ENCODE measurements around the gene DSCAM.

DSCAM gene

GRCh38 chr21:40871099-40871498 is 24.1 kb upstream of the DSCAM start:
- TF ChIP-seq, protein P1, sequence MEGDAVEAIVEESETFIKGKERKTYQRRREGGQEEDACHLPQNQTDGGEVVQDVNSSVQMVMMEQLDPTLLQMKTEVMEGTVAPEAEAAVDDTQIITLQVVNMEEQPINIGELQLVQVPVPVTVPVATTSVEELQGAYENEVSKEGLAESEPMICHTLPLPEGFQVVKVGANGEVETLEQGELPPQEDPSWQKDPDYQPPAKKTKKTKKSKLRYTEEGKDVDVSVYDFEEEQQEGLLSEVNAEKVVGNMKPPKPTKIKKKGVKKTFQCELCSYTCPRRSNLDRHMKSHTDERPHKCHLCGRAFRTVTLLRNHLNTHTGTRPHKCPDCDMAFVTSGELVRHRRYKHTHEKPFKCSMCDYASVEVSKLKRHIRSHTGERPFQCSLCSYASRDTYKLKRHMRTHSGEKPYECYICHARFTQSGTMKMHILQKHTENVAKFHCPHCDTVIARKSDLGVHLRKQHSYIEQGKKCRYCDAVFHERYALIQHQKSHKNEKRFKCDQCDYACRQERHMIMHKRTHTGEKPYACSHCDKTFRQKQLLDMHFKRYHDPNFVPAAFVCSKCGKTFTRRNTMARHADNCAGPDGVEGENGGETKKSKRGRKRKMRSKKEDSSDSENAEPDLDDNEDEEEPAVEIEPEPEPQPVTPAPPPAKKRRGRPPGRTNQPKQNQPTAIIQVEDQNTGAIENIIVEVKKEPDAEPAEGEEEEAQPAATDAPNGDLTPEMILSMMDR (IDR thresholded peaks at IDR 0.05; ENCODE audit: low read depth, low read length): no peak
- H3K4me3 ChIP-seq (replicated peaks in 1 of 2; ENCODE audit: low read depth in 2 of 2, low read length in 2 of 2): no peak overlapping the region
- DNase-seq (ENCODE audit: low read depth in 2 of 2): no peak

- no peak for DNase-seq (ENCODE audit: low read depth in 2 of 2)
Observed at GRCh38 chr21:40863839-40864238, 16.9 kb upstream of the DSCAM start.

DNA sequence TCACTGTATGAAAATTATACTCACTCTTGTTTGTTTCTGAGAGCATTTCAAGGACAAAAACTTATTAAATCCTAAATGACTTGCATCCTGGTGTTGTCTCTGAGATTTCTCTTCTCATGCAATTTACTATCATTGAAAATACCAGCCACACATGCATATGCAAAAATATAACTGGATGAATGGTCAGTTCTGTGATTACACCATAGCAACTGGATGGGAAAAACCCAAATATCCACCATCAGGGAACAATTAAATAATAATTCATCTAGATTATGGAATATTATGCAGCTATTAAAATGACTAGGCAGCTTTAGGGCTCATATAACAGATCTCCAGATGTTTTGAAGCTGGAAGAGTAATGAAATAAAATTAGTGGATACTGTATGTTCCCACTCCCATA is 11.6 kb upstream of the DSCAM start:
- TF ChIP-seq, protein P1 (IDR thresholded peaks at IDR 0.05; ENCODE audit: low read depth, low read length): no peak
- DNase-seq (ENCODE audit: low read depth in 2 of 2): no peak
- H3K4me3 ChIP-seq (replicated peaks in 1 of 2; ENCODE audit: low read depth in 2 of 2, low read length in 2 of 2): no peak overlapping the region

More at GRCh38 chr21:40863839-40864238, 16.9 kb upstream of the DSCAM start:
- TF ChIP-seq, protein P1 (IDR thresholded peaks at IDR 0.05; ENCODE audit: low read depth, low read length): no peak
- no peak overlapping the region for H3K4me3 ChIP-seq (replicated peaks in 1 of 2; ENCODE audit: low read depth in 2 of 2, low read length in 2 of 2)

GRCh38 chr21:40853956-40854688 is 7.2 kb upstream of the DSCAM start:
- TF ChIP-seq, protein P1 (IDR thresholded peaks at IDR 0.05; ENCODE audit: low read depth, low read length): no peak
- no peak overlapping the region for H3K4me3 ChIP-seq (replicated peaks in 1 of 2; ENCODE audit: low read depth in 2 of 2, low read length in 2 of 2)
- no peak for DNase-seq (ENCODE audit: low read depth in 2 of 2)

DNA sequence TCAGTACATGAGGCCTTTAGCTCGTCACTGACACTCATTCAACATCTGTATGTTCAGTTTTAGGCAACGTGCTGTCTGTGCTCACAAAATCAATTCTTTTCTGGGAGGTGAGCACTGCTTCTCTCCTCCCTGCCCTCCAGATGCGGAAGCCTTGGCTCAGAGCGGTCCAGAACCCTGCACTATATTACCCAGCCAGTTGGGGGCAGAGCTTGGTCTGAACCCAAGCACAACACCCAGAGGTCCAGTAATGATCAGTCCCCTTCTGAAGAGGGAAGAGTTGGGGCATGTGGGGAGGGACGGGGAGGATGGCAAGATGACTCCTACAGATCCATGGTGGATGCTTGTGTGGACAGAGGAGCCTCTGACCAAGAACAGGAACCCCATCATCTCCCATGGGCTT is 5.6 kb upstream of the DSCAM start:
- H3K4me3 ChIP-seq (replicated peaks in 1 of 2; ENCODE audit: low read depth in 2 of 2, low read length in 2 of 2): no peak overlapping the region
- TF ChIP-seq, protein P1 (IDR thresholded peaks at IDR 0.05; ENCODE audit: low read depth, low read length): no peak
- DNase-seq (ENCODE audit: low read depth in 2 of 2): no peak

- TF ChIP-seq, protein P1 (IDR thresholded peaks at IDR 0.05; ENCODE audit: low read depth, low read length): no peak
- no peak for DNase-seq (ENCODE audit: low read depth in 2 of 2)
- H3K4me3 ChIP-seq (replicated peaks in 1 of 2; ENCODE audit: low read depth in 2 of 2, low read length in 2 of 2): no peak overlapping the region
Observed at GRCh38 chr21:40851749-40852148, 4.8 kb upstream of the DSCAM start.

DNA sequence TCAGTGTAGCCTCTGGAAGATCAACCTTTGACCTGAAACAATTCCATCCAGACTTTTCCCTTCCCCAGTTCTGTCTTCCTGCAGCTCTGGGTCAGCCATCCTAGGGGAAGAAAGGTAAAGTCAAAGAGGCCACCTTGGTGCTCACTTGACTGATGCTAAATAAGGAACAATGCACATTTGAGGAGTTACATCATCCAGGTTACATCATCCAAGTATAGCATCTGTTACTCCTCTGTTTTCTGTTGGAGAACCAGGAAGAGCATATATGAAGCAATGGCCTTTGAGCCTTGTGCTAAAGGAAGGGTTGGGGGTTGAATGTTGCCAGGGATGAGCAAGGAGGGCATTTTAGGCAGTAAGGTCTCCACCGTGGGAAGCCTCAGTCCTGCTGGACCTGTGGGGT is 3.1 kb upstream of the DSCAM start:
- TF ChIP-seq, protein P1 (IDR thresholded peaks at IDR 0.05; ENCODE audit: low read depth, low read length): no peak
- no peak overlapping the region for H3K4me3 ChIP-seq (replicated peaks in 1 of 2; ENCODE audit: low read depth in 2 of 2, low read length in 2 of 2)
- DNase-seq (ENCODE audit: low read depth in 2 of 2): no peak
